HG03095 (cell line): ENCODE results near the gene LIME1.
"Not testable (repeated sequence)": the region's sequence is repeated elsewhere in the genome, so short reads cannot be mapped to it uniquely, and the experiment has no call there.

Experiments used
- ATAC-seq: cut with Tn5 transposase; IDR thresholded peaks from one replicate; pipeline ENCODE4 v1.9.1; 2021; ENCODE audit warnings: moderate library complexity; ENCODE audit not compliant: unreplicated experiment

Gene LIME1

GRCh38 chr20:63769891-63770474, 33.5 kb downstream of the LIME1 start:
- ATAC-seq = no peak

GRCh38 chr20:63771046-63771707, 34.7 kb downstream of the LIME1 start:
- ATAC-seq = no peak

GRCh38 chr20:63772781-63773518, 36.5 kb downstream of the LIME1 start:
- ATAC-seq = no peak

GRCh38 chr20:63773571-63774241, 37.2 kb downstream of the LIME1 start:
- ATAC-seq = no peak

- no peak for ATAC-seq
Measured at GRCh38 chr20:63774306-63774705, 37.8 kb downstream of the LIME1 start.

GRCh38 chr20:63775096-63775978, 38.9 kb downstream of the LIME1 start:
- ATAC-seq = no peak

GRCh38 chr20:63776875-63777274, 40.4 kb downstream of the LIME1 start:
- not testable (repeated sequence) for ATAC-seq

- ATAC-seq = no peak
Measured at GRCh38 chr20:63777614-63778013, 41.1 kb downstream of the LIME1 start.

- no peak for ATAC-seq
Measured at GRCh38 chr20:63778034-63778752, 41.7 kb downstream of the LIME1 start.

- ATAC-seq = no peak
Measured at GRCh38 chr20:63778857-63779256, 42.4 kb downstream of the LIME1 start.

GRCh38 chr20:63781181-63781580, 44.7 kb downstream of the LIME1 start:
- ATAC-seq = no peak

GRCh38 chr20:63782051-63782471, 45.6 kb downstream of the LIME1 start:
- no peak for ATAC-seq

- no peak for ATAC-seq
Measured at GRCh38 chr20:63782521-63782971, 46.1 kb downstream of the LIME1 start.

- no peak for ATAC-seq
Measured at GRCh38 chr20:63783970-63784369, 47.5 kb downstream of the LIME1 start.

GRCh38 chr20:63785691-63786131, 49.2 kb downstream of the LIME1 start:
- ATAC-seq = no peak

- ATAC-seq = no peak
Measured at GRCh38 chr20:63787302-63787701, 50.8 kb downstream of the LIME1 start.

GRCh38 chr20:63787749-63788148, 51.3 kb downstream of the LIME1 start:
- ATAC-seq = no peak
